ENCODE results near the gene ABCC3.

Gene ABCC3

GRCh38 chr17:50682441-50682840 lies 47.8 kb downstream of the ABCC3 start:
- Histone ChIP-seq H3K27me3 (ENCODE audit: control insufficient read depth, insufficient read depth, low read length) (no peaks in the 10 kb centered on the region; the same call in 1 of the 2 replicates), H3K27ac (ENCODE audit: low read depth, low read length) (no peak overlapping the region), H3K4me3 (ENCODE audit: low read depth, low read length) (no peak overlapping the region), H3K4me1 (ENCODE audit: control insufficient read depth, insufficient read depth, low read length) (peaks cover 9% of the 10 kb centered on the region; the same call in 1 of the 2 replicates), H3K9me3 (ENCODE audit: control insufficient read depth, insufficient read depth, low read length) (no peaks in the 10 kb centered on the region), H3K9ac (ENCODE audit: low read depth, low read length) (no peak overlapping the region), H3K36me3 (ENCODE audit: control insufficient read depth, insufficient read depth, low read length) (no peaks in the 10 kb centered on the region)

DNA sequence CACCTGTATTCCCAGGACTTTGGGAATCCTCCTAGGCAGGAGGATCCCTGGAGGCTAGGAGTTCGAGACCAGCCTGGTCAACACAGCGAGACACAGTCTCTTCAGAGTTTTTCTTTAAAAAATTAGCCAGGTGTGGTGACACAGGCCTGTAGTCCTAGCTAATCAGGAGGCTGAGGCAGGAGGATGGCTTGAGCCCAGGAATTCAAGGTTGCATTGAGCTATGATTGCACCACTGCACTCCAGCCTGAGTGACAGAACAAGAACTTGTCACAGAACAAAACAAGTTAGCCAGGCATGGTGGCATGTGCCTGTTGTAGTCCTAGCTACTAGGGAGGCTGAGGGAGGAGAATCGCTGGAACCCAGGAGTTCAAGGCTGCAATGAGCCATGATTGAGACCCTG lies 48.3 kb downstream of the ABCC3 start:
- Histone ChIP-seq H3K4me1 (ENCODE audit: control insufficient read depth, insufficient read depth, low read length) (peaks cover 9% of the 10 kb centered on the region; the same call in 1 of the 2 replicates), H3K4me3 (ENCODE audit: low read depth, low read length) (no peak overlapping the region), H3K27ac (ENCODE audit: low read depth, low read length) (no peak overlapping the region), H3K9me3 (ENCODE audit: control insufficient read depth, insufficient read depth, low read length) (no peaks in the 10 kb centered on the region), H3K36me3 (ENCODE audit: control insufficient read depth, insufficient read depth, low read length) (no peaks in the 10 kb centered on the region), H3K27me3 (ENCODE audit: control insufficient read depth, insufficient read depth, low read length) (no peaks in the 10 kb centered on the region; the same call in 1 of the 2 replicates), H3K9ac (ENCODE audit: low read depth, low read length) (no peak overlapping the region)

GRCh38 chr17:50683434-50684287 lies 49.0 kb downstream of the ABCC3 start:
- Histone ChIP-seq H3K4me1 (ENCODE audit: control insufficient read depth, insufficient read depth, low read length) (peaks cover 9% of the 10 kb centered on the region; the same call in 1 of the 2 replicates), H3K27ac (ENCODE audit: low read depth, low read length) (no peak overlapping the region), H3K9ac (ENCODE audit: low read depth, low read length) (no peak overlapping the region), H3K27me3 (ENCODE audit: control insufficient read depth, insufficient read depth, low read length) (no peaks in the 10 kb centered on the region; the same call in 1 of the 2 replicates), H3K9me3 (ENCODE audit: control insufficient read depth, insufficient read depth, low read length) (no peaks in the 10 kb centered on the region), H3K36me3 (ENCODE audit: control insufficient read depth, insufficient read depth, low read length) (no peaks in the 10 kb centered on the region), H3K4me3 (ENCODE audit: low read depth, low read length) (no peak overlapping the region)

DNA sequence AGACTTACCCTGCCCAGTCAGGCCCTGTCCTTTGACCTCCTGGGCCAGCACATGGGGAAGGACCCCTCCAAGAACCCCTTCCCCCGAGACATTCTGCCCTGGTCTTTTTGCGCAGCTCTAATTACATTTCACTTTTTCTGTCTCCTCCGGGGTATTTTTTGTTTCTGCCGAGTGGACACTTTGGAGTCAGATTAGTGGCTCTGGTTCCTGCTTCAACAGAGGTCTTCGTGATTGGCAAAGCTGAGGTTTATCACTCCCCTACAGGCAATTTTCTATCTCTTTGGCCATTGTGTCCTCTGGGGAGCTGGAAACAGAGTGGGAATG lies 49.6 kb downstream of the ABCC3 start:
- Histone ChIP-seq H3K27ac (ENCODE audit: low read depth, low read length) (peak overlapping the region; percentile 63), H3K9ac (ENCODE audit: low read depth, low read length) (no peak overlapping the region), H3K4me3 (ENCODE audit: low read depth, low read length) (no peak overlapping the region), H3K9me3 (ENCODE audit: control insufficient read depth, insufficient read depth, low read length) (no peaks in the 10 kb centered on the region), H3K27me3 (ENCODE audit: control insufficient read depth, insufficient read depth, low read length) (no peaks in the 10 kb centered on the region; the same call in 1 of the 2 replicates), H3K4me1 (ENCODE audit: control insufficient read depth, insufficient read depth, low read length) (peaks cover 9% of the 10 kb centered on the region; the same call in 1 of the 2 replicates), H3K36me3 (ENCODE audit: control insufficient read depth, insufficient read depth, low read length) (no peaks in the 10 kb centered on the region)

GRCh38 chr17:50684612-50685333 lies 50.1 kb downstream of the ABCC3 start:
- no peak overlapping the region for H3K9ac ChIP-seq (ENCODE audit: low read depth, low read length)
- no peaks in the 10 kb centered on the region for H3K36me3 ChIP-seq (ENCODE audit: control insufficient read depth, insufficient read depth, low read length)
- H3K27ac ChIP-seq (ENCODE audit: low read depth, low read length) = peak overlapping the region; percentile 63
- no peaks in the 10 kb centered on the region; the same call in 1 of the 2 replicates for H3K27me3 ChIP-seq (ENCODE audit: control insufficient read depth, insufficient read depth, low read length)
- H3K4me3 ChIP-seq (ENCODE audit: low read depth, low read length) = no peak overlapping the region
- no peaks in the 10 kb centered on the region for H3K9me3 ChIP-seq (ENCODE audit: control insufficient read depth, insufficient read depth, low read length)
- H3K4me1 ChIP-seq (ENCODE audit: control insufficient read depth, insufficient read depth, low read length) = peaks cover 9% of the 10 kb centered on the region; the same call in 1 of the 2 replicates

- no peak overlapping the region for H3K27ac ChIP-seq (ENCODE audit: low read depth, low read length)
- no peak overlapping the region for H3K9ac ChIP-seq (ENCODE audit: low read depth, low read length)
- peaks cover 10% of the 10 kb centered on the region; the same call in 1 of the 2 replicates for H3K4me1 ChIP-seq (ENCODE audit: control insufficient read depth, insufficient read depth, low read length)
Measured at GRCh38 chr17:50685334-50685665, 50.6 kb downstream of the ABCC3 start.

GRCh38 chr17:50685691-50686493 lies 51.2 kb downstream of the ABCC3 start:
- Histone ChIP-seq H3K4me1 (ENCODE audit: control insufficient read depth, insufficient read depth, low read length) (peaks cover 16% of the 10 kb centered on the region; the same call in 1 of the 2 replicates), H3K4me3 (ENCODE audit: low read depth, low read length) (no peak overlapping the region), H3K36me3 (ENCODE audit: control insufficient read depth, insufficient read depth, low read length) (no peaks in the 10 kb centered on the region), H3K27me3 (ENCODE audit: control insufficient read depth, insufficient read depth, low read length) (no peaks in the 10 kb centered on the region; the same call in 1 of the 2 replicates), H3K9ac (ENCODE audit: low read depth, low read length) (no peak overlapping the region), H3K9me3 (ENCODE audit: control insufficient read depth, insufficient read depth, low read length) (no peaks in the 10 kb centered on the region), H3K27ac (ENCODE audit: low read depth, low read length) (peak overlapping the region; percentile 32)

More at GRCh38 chr17:50685334-50685665, 50.6 kb downstream of the ABCC3 start:
- no peaks in the 10 kb centered on the region; the same call in 1 of the 2 replicates for H3K27me3 ChIP-seq (ENCODE audit: control insufficient read depth, insufficient read depth, low read length)
- no peaks in the 10 kb centered on the region for H3K36me3 ChIP-seq (ENCODE audit: control insufficient read depth, insufficient read depth, low read length)
- H3K4me3 ChIP-seq (ENCODE audit: low read depth, low read length) = no peak overlapping the region
- H3K9me3 ChIP-seq (ENCODE audit: control insufficient read depth, insufficient read depth, low read length) = no peaks in the 10 kb centered on the region

- H3K27ac ChIP-seq (ENCODE audit: low read depth, low read length) = peak overlapping the region; percentile 32
Measured at GRCh38 chr17:50686494-50687199, 52.0 kb downstream of the ABCC3 start.

DNA sequence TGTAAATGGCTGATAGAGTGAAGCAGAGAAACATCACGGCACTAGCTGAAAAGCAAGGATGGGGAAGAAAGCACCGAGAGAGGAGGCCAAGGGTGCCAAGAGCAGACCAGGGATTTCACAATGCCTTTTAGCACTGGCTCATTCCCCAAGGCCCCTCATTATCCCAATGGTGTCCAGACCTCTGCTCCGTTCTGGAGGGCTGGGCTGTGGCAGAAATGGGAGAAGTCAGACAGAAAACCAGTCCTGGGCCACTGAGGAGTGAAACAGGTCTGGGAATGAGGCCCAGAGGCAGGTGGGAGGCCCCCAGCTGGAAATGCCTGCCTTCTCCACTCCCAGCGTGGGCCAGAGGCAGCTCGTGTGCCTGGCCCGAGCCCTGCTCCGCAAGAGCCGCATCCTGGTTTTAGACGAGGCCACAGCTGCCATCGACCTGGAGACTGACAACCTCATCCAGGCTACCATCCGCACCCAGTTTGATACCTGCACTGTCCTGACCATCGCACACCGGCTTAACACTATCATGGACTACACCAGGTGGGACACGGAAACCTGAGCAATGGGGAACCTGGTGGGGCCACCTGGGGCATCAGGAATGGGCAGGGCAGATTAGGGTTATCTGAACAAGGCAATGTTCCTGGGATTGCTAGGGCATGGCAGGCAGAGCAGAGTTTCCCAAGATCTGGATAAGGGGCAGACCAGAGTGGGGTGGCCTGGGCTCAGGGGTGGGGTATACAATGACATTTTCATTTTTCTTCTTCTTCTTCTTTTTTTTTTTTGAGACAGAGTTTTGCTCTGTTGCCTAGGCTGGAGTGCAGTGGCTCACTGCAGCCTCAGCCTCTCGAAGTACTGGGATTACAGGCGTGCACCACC lies 52.8 kb downstream of the ABCC3 start:
- Histone ChIP-seq H3K27me3 (ENCODE audit: control insufficient read depth, insufficient read depth, low read length) (no peaks in the 10 kb centered on the region), H3K9me3 (ENCODE audit: control insufficient read depth, insufficient read depth, low read length) (no peaks in the 10 kb centered on the region), H3K4me1 (ENCODE audit: control insufficient read depth, insufficient read depth, low read length) (peaks cover 16% of the 10 kb centered on the region; the same call in 1 of the 2 replicates), H3K27ac (ENCODE audit: low read depth, low read length) (no peak overlapping the region), H3K9ac (ENCODE audit: low read depth, low read length) (no peak overlapping the region), H3K4me3 (ENCODE audit: low read depth, low read length) (no peak overlapping the region), H3K36me3 (ENCODE audit: control insufficient read depth, insufficient read depth, low read length) (peaks cover 6% of the 10 kb centered on the region)

More at GRCh38 chr17:50686494-50687199, 52.0 kb downstream of the ABCC3 start:
- Histone ChIP-seq H3K36me3 (ENCODE audit: control insufficient read depth, insufficient read depth, low read length) (0 out of 2 replicates have a peak, but pooled peaks cover 2% of the 10 kb centered on the region), H3K4me3 (ENCODE audit: low read depth, low read length) (no peak overlapping the region), H3K9me3 (ENCODE audit: control insufficient read depth, insufficient read depth, low read length) (no peaks in the 10 kb centered on the region), H3K27me3 (ENCODE audit: control insufficient read depth, insufficient read depth, low read length) (no peaks in the 10 kb centered on the region), H3K9ac (ENCODE audit: low read depth, low read length) (no peak overlapping the region), H3K4me1 (ENCODE audit: control insufficient read depth, insufficient read depth, low read length) (peaks cover 16% of the 10 kb centered on the region; the same call in 1 of the 2 replicates)

Measured in HUES48 (cell line).